Ascending aorta (tissue), 2 donors: Measurements from ENCODE around the gene APOA4. TPM values are rescaled to one million over a fixed set of nuclear protein-coding genes. Genes with fewer than 3 reads are reported as not detected.

Experiments used
- DNase-seq, 2 donors: peaks; one replicate each; pipeline ENCODE4 v3.0.0-alpha.2; 2019; ENCODE audit warnings: low spot score in 2 of 2
- H3K27ac ChIP-seq, 2 donors: fragments of 200-600 bp; sonication (generic); one replicate each; pipeline ENCODE4 v1.5.1; 2016 to 2017; ENCODE audit warnings: mild to moderate bottlenecking in 1 of 2
- H3K27me3 ChIP-seq: fragments of 200-600 bp; sonication (generic); one replicate; pipeline ENCODE4 v1.5.1; 2017
- H3K36me3 ChIP-seq, 2 donors: fragments of 200-600 bp; sonication (generic); one replicate each; pipeline ENCODE4 v1.5.1; 2016
- H3K4me1 ChIP-seq, 2 donors: fragments of 200-600 bp; sonication (generic); one replicate each; pipeline ENCODE4 v1.5.1; 2016 to 2017; ENCODE audit warnings: mild to moderate bottlenecking in 1 of 2
- H3K4me3 ChIP-seq, 2 donors: fragments of 200-600 bp; sonication (generic); one replicate each; pipeline ENCODE4 v1.5.1; 2016 to 2017; ENCODE audit warnings: mild to moderate bottlenecking in 1 of 2
- H3K9me3 ChIP-seq, 2 donors: fragments of 200-600 bp; sonication (generic); one replicate each; pipeline ENCODE4 v1.5.1; 2016
- CTCF ChIP-seq, 3 experiments: fragments of 200-600 bp in 2 of 3; fragments of 450-650 bp in 1 of 3; sonication (generic) in 2 of 3; IDR thresholded peaks; one replicate each; pipeline ENCODE4 v1.5.1; 2016 to 2019; ENCODE audit warnings: antibody characterized with exemption in 3 of 3, mild to moderate bottlenecking in 1 of 3, moderate library complexity in 1 of 3
- intact Hi-C: fragments of 100-400 bp; cut with DNase I; formaldehyde crosslinking; loops from one replicate; pipeline ENCODE4 v1.15.1; 2023
- total RNA-seq: library from RNA; depleted of rRNA; stranded (reverse); fragments of >200 nt; gene quantifications from one replicate; pipeline ENCODE4 v1.1.0, GENCODE V29; 2016

APOA4 gene
- total RNA-seq, 1 donor from 2014 or later: 14.3 TPM

- DNase-seq: no peak
- H3K4me3 ChIP-seq: no peak overlapping the region
- no peaks in the 10 kb centered on the region for H3K36me3 ChIP-seq
- no peaks in the 10 kb centered on the region for H3K27me3 ChIP-seq
- no peak overlapping the region for H3K27ac ChIP-seq
- H3K4me1 ChIP-seq: no peaks in the 10 kb centered on the region
- intact Hi-C loops: no loop called here
- H3K9me3 ChIP-seq: no peaks in the 10 kb centered on the region
- no peak for TF ChIP-seq CTCF (IDR thresholded peaks at IDR 0.05)
Measured at GRCh38 chr11:116828632-116829524, 5.8 kb upstream of the APOA4 start.

- Histone ChIP-seq H3K27ac (no peak overlapping the region), H3K27me3 (no peaks in the 10 kb centered on the region), H3K9me3 (no peaks in the 10 kb centered on the region), H3K4me1 (no peaks in the 10 kb centered on the region), H3K4me3 (no peak overlapping the region), H3K36me3 (no peaks in the 10 kb centered on the region)
- no peak for TF ChIP-seq CTCF (IDR thresholded peaks at IDR 0.05)
- intact Hi-C loops: no loop called here
- no peak for DNase-seq
Measured at GRCh38 chr11:116827461-116827860, 4.4 kb upstream of the APOA4 start.

GRCh38 chr11:116826751-116827431 lies 3.8 kb upstream of the APOA4 start:
- Histone ChIP-seq H3K4me1 (no peaks in the 10 kb centered on the region), H3K36me3 (no peaks in the 10 kb centered on the region), H3K27me3 (no peaks in the 10 kb centered on the region), H3K27ac (no peak overlapping the region), H3K4me3 (no peak overlapping the region), H3K9me3 (no peaks in the 10 kb centered on the region)
- no peak for TF ChIP-seq CTCF (IDR thresholded peaks at IDR 0.05)
- no peak for DNase-seq
- intact Hi-C loops: no loop called here

GRCh38 chr11:116825854-116826750 lies 3.0 kb upstream of the APOA4 start:
- TF ChIP-seq CTCF (IDR thresholded peaks at IDR 0.05): no peak
- intact Hi-C loops: no loop called here
- H3K27ac ChIP-seq: no peak overlapping the region
- no peaks in the 10 kb centered on the region for H3K9me3 ChIP-seq
- no peak for DNase-seq
- H3K4me3 ChIP-seq: no peak overlapping the region
- no peaks in the 10 kb centered on the region for H3K27me3 ChIP-seq
- no peaks in the 10 kb centered on the region for H3K4me1 ChIP-seq
- no peaks in the 10 kb centered on the region for H3K36me3 ChIP-seq

GRCh38 chr11:116825434-116825833 lies 2.3 kb upstream of the APOA4 start:
- H3K9me3 ChIP-seq: no peaks in the 10 kb centered on the region
- H3K4me3 ChIP-seq: no peak overlapping the region
- no peak for DNase-seq
- H3K27ac ChIP-seq: no peak overlapping the region
- intact Hi-C loops: no loop called here
- H3K4me1 ChIP-seq: no peaks in the 10 kb centered on the region
- TF ChIP-seq CTCF (IDR thresholded peaks at IDR 0.05): no peak
- H3K36me3 ChIP-seq: no peaks in the 10 kb centered on the region
- no peaks in the 10 kb centered on the region for H3K27me3 ChIP-seq
